Lower lobe of right lung (tissue), 2 donors: ENCODE results near the gene PPIB. TPM values are rescaled to one million over a fixed set of nuclear protein-coding genes. Genes with fewer than 3 reads are reported as not detected.
"Not testable (repeated sequence)": the region's sequence is repeated elsewhere in the genome, so short reads cannot be mapped to it uniquely, and the experiment has no call there.

ENCODE experiments used
- ATAC-seq, 2 donors: fragments of 200-7000 bp; cut with Tn5 transposase; one replicate each; pipeline ENCODE4 v1.9.1; 2020 to 2022; ENCODE audit warnings: mild to moderate bottlenecking in 2 of 2, moderate library complexity in 2 of 2
- DNase-seq: peaks from one replicate; pipeline ENCODE4 v3.0.0-alpha.2; 2020
- H3K27ac ChIP-seq: fragments of 200-600 bp; one replicate; pipeline ENCODE4 v1.8.0; 2022
- H3K27me3 ChIP-seq: fragments of 200-600 bp; one replicate; pipeline ENCODE4 v1.8.0; 2022; ENCODE audit warnings: low read depth
- H3K36me3 ChIP-seq: fragments of 200-600 bp; one replicate; pipeline ENCODE4 v1.8.0; 2022; ENCODE audit warnings: mild to moderate bottlenecking
- H3K4me1 ChIP-seq: fragments of 200-600 bp; one replicate; pipeline ENCODE4 v1.8.0; 2022
- H3K4me3 ChIP-seq: fragments of 200-600 bp; one replicate; pipeline ENCODE4 v1.8.0; 2022; ENCODE audit warnings: mild to moderate bottlenecking
- H3K9me3 ChIP-seq: fragments of 200-600 bp; one replicate; pipeline ENCODE4 v1.8.0; 2022
- CTCF ChIP-seq: fragments of 200-600 bp; IDR thresholded peaks from one replicate; pipeline ENCODE4 v1.8.0; 2022; ENCODE audit warnings: antibody characterized with exemption, mild to moderate bottlenecking
- intact Hi-C: fragments of 100-400 bp; cut with DNase I; formaldehyde crosslinking; loops from one replicate; pipeline ENCODE4 v1.11.0; 2022
- total RNA-seq: library from RNA; stranded (reverse); fragmentation: NEBNext Ultra II Directional; extraction: Animal tissue kit (Norgen Biotek cat#: 25700); gene quantifications from one replicate; pipeline ENCODE4 v1.2.1, GENCODE V29; 2021
- donor health status: DM: no; HTN: yes; CAD: no; lungs with severe emphysema.

Gene PPIB
- total RNA-seq, 1 donor from 2014 or later, result 323 TPM

- TF ChIP-seq CTCF, result no peak
- peaks cover 56% of the 10 kb centered on the region for H3K36me3 ChIP-seq
- peaks cover 58% of the 10 kb centered on the region for H3K4me1 ChIP-seq
- H3K9me3 ChIP-seq, result no peaks in the 10 kb centered on the region
- no peak overlapping the region for H3K27ac ChIP-seq
- peak; percentile 27 to 58 for ATAC-seq
- no peaks in the 10 kb centered on the region for H3K27me3 ChIP-seq
- intact Hi-C loops, result no loop called here
- H3K4me3 ChIP-seq, result no peak overlapping the region
- no peak for DNase-seq
These were observed 49.9 kb downstream of the PPIB start for GRCh38 chr15:64112904-64113303.

GRCh38 chr15:64112073-64112772 is 50.6 kb downstream of the PPIB start:
- peak; percentile 8 to 25 for ATAC-seq
- intact Hi-C loops, result no loop called here
- DNase-seq, result no peak

GRCh38 chr15:64111679-64112050 is 51.2 kb downstream of the PPIB start:
- intact Hi-C loops, result no loop called here
- Histone ChIP-seq H3K36me3 (peaks cover 43% of the 10 kb centered on the region), H3K27ac (no peak overlapping the region), H3K4me1 (peaks cover 61% of the 10 kb centered on the region), H3K27me3 (no peaks in the 10 kb centered on the region), H3K4me3 (no peak overlapping the region), H3K9me3 (no peaks in the 10 kb centered on the region)
- DNase-seq (no peak), ATAC-seq (no peak)
- no peak for TF ChIP-seq CTCF

More at GRCh38 chr15:64112073-64112772, 50.6 kb downstream of the PPIB start:
- Histone ChIP-seq H3K4me3 (no peak overlapping the region), H3K27me3 (no peaks in the 10 kb centered on the region), H3K9me3 (no peaks in the 10 kb centered on the region), H3K36me3 (peaks cover 49% of the 10 kb centered on the region), H3K4me1 (peaks cover 60% of the 10 kb centered on the region), H3K27ac (no peak overlapping the region)
- TF ChIP-seq CTCF, result no peak

GRCh38 chr15:64110950-64111678 is 51.7 kb downstream of the PPIB start:
- DNase-seq, result no peak
- no peak for ATAC-seq
- Histone ChIP-seq H3K27me3 (no peaks in the 10 kb centered on the region), H3K9me3 (no peaks in the 10 kb centered on the region), H3K4me1 (peaks cover 65% of the 10 kb centered on the region), H3K27ac (no peak overlapping the region), H3K4me3 (no peak overlapping the region), H3K36me3 (peaks cover 39% of the 10 kb centered on the region)
- intact Hi-C loops, result no loop called here
- TF ChIP-seq CTCF, result no peak

GRCh38 chr15:64110108-64110701 is 52.6 kb downstream of the PPIB start:
- intact Hi-C loops, result not testable (repeated sequence)
- peaks cover 74% of the 10 kb centered on the region for H3K4me1 ChIP-seq

GRCh38 chr15:64107337-64107736 is 55.5 kb downstream of the PPIB start:
- no peak overlapping the region for H3K4me3 ChIP-seq
- peaks cover 75% of the 10 kb centered on the region for H3K4me1 ChIP-seq
- H3K27ac ChIP-seq, result no peak overlapping the region
- no peaks in the 10 kb centered on the region for H3K9me3 ChIP-seq
- DNase-seq, result no peak
- intact Hi-C loops, result no loop called here
- ATAC-seq, result peak; percentile 18 to 61
- no peaks in the 10 kb centered on the region for H3K27me3 ChIP-seq
- no peak for TF ChIP-seq CTCF
- peaks cover 2% of the 10 kb centered on the region for H3K36me3 ChIP-seq

More at GRCh38 chr15:64110108-64110701, 52.6 kb downstream of the PPIB start:
- H3K4me3 ChIP-seq, ATAC-seq, H3K9me3 ChIP-seq, H3K27me3 ChIP-seq, H3K27ac ChIP-seq, DNase-seq: not testable (repeated sequence)
- H3K36me3 ChIP-seq, result peaks cover 30% of the 10 kb centered on the region
